ENCODE results near the gene COQ7.

The COQ7 gene

GRCh38 chr16:19073344-19073743 is 5.9 kb downstream of the COQ7 start:
- Histone ChIP-seq H3K27ac (replicated peaks) (no peak overlapping the region), H3K4me3 (replicated peaks; ENCODE audit: insufficient read depth, low read length) (no peak overlapping the region), H3K27me3 (ENCODE audit: insufficient read depth, poor library complexity, severe bottlenecking) (no peaks in the 10 kb centered on the region)
- no peak for TF ChIP-seq POLR2AphosphoS5 (IDR thresholded peaks at IDR 0.05; ENCODE audit: low read depth)
- TF ChIP-seq SPI1 (IDR thresholded peaks at IDR 0.05; ENCODE audit: borderline replicate concordance, low read depth), result no peak
- no peak for TF ChIP-seq REST (IDR thresholded peaks at IDR 0.05; ENCODE audit: insufficient replicate concordance, low read depth)
- no peak for TF ChIP-seq CTCF (IDR thresholded peaks at IDR 0.05; ENCODE audit: insufficient read depth, low read length)
- TF ChIP-seq GABPA (IDR thresholded peaks at IDR 0.05; ENCODE audit: low read depth), result no peak
- no peak for DNase-seq (ENCODE audit: low read depth in 1 of 2, low spot score in 1 of 2)

GRCh38 chr16:19073863-19074262 is 6.4 kb downstream of the COQ7 start:
- no peak overlapping the region for H3K27ac ChIP-seq (replicated peaks)
- no peaks in the 10 kb centered on the region for H3K27me3 ChIP-seq (ENCODE audit: insufficient read depth, poor library complexity, severe bottlenecking)
- H3K4me3 ChIP-seq (replicated peaks; ENCODE audit: insufficient read depth, low read length), result no peak overlapping the region
- no peak for DNase-seq (ENCODE audit: low read depth in 1 of 2, low spot score in 1 of 2)
- TF ChIP-seq CTCF (IDR thresholded peaks at IDR 0.05; ENCODE audit: insufficient read depth, low read length), result no peak
- TF ChIP-seq REST (IDR thresholded peaks at IDR 0.05; ENCODE audit: insufficient replicate concordance, low read depth), result no peak
- no peak for TF ChIP-seq POLR2AphosphoS5 (IDR thresholded peaks at IDR 0.05; ENCODE audit: low read depth)
- no peak for TF ChIP-seq GABPA (IDR thresholded peaks at IDR 0.05; ENCODE audit: low read depth)
- TF ChIP-seq SPI1 (IDR thresholded peaks at IDR 0.05; ENCODE audit: borderline replicate concordance, low read depth), result no peak

GRCh38 chr16:19075511-19075910 is 8.1 kb downstream of the COQ7 start:
- DNase-seq (ENCODE audit: low read depth in 1 of 2, low spot score in 1 of 2), result no peak
- no peaks in the 10 kb centered on the region for H3K27me3 ChIP-seq (ENCODE audit: insufficient read depth, poor library complexity, severe bottlenecking)
- no peak overlapping the region for H3K27ac ChIP-seq (replicated peaks)
- TF ChIP-seq REST (IDR thresholded peaks at IDR 0.05; ENCODE audit: insufficient replicate concordance, low read depth), result no peak
- no peak for TF ChIP-seq GABPA (IDR thresholded peaks at IDR 0.05; ENCODE audit: low read depth)
- TF ChIP-seq CTCF (IDR thresholded peaks at IDR 0.05; ENCODE audit: insufficient read depth, low read length), result no peak
- TF ChIP-seq POLR2AphosphoS5 (IDR thresholded peaks at IDR 0.05; ENCODE audit: low read depth), result no peak
- no peak for TF ChIP-seq SPI1 (IDR thresholded peaks at IDR 0.05; ENCODE audit: borderline replicate concordance, low read depth)
- H3K4me3 ChIP-seq (replicated peaks; ENCODE audit: insufficient read depth, low read length), result no peak overlapping the region

Data from HL-60 (cell line).